Pancreas (tissue), 10 donors: Measurements from ENCODE around the gene VWA3A. TPM values are rescaled to one million over a fixed set of nuclear protein-coding genes. Genes with fewer than 3 reads are reported as not detected.
"Not testable (repeated sequence)": the region's sequence is repeated elsewhere in the genome, so short reads cannot be mapped to it uniquely, and the experiment has no call there.

Source experiments
- ATAC-seq, 4 donors: fragments of 200-7000 bp; cut with Tn5 transposase; one replicate each; pipeline versions ENCODE4 v1.8.0 to v1.9.1; 2020; ENCODE audit warnings: mild to moderate bottlenecking in 4 of 4, moderate library complexity in 4 of 4
- DNase-seq, 6 donors: peaks; one replicate each; pipeline ENCODE4 v3.0.0-alpha.2; 2020
- FAIRE-seq: peaks from 2 replicates; lab custom pipeline; 2012; peaks lifted over from hg19 to GRCh38; lab: Jason Lieb, UNC
- H3K27ac ChIP-seq, 4 donors: fragments of 200-600 bp; sonication (generic); 1 replicate in 3 of 4; 2 replicates in 1 of 4; pipeline versions ENCODE4 v1.5.0 to v1.8.0; 2020
- H3K27me3 ChIP-seq, 4 donors: fragments of 200-600 bp; one replicate each; pipeline ENCODE4 v1.8.0; 2021
- H3K36me3 ChIP-seq, 3 donors: fragments of 200-600 bp; sonication (generic) in 1 of 3; one replicate each; pipeline versions ENCODE4 v1.5.0 to v1.8.0; 2020 to 2021
- H3K4me1 ChIP-seq, 3 donors: fragments of 200-600 bp; one replicate each; pipeline ENCODE4 v1.8.0; 2021
- H3K4me3 ChIP-seq, 4 donors: fragments of 200-600 bp; sonication (generic) in 2 of 4; one replicate each; pipeline versions ENCODE4 v1.5.0 to v1.8.0; 2020 to 2021
- H3K9me3 ChIP-seq, 4 donors: fragments of 200-600 bp; one replicate each; pipeline ENCODE4 v1.8.0; 2021
- WGBS, 2 donors: extraction: QIAGEN DNeasy Blood & Tissue Kit; methylation state at CpG; one replicate each; pipeline ENCODE4 v1.1.7; 2013; 5-methylcytosine and 5-hydroxymethylcytosine counted together
- intact Hi-C, 3 donors: fragments of 100-400 bp; cut with DNase I; formaldehyde crosslinking; loops; one replicate each; pipeline versions ENCODE4 v1.11.1 to v1.14.2; 2022
- polyA plus RNA-seq, 2 donors: library from polyadenylated mRNA; stranded (reverse); fragments of 200-250 nt; gene quantifications; one replicate each; pipeline ENCODE4 v1.2.3, GENCODE V29; 2013
- total RNA-seq, 6 donors: library from RNA; stranded (reverse); fragmentation: NEBNext Ultra II Directional in 4 of 6; extraction: Animal tissue kit (Norgen Biotek cat#: 25700) in 4 of 6; gene quantifications; one replicate each; pipeline versions ENCODE4 v1.2.1 to v1.2.4, GENCODE V29; 2021 to 2023
- TF ChIP-seq, protein P1 (sequence below), 4 donors: fragments of 200-600 bp; sonication (generic) in 3 of 4; IDR thresholded peaks; one replicate each; pipeline versions ENCODE4 v1.5.0 to v1.8.0; 2021; ENCODE audit warnings: antibody characterized with exemption in 4 of 4
- donor health status: healthy with polysubstance abuse.
- donor health status: DM: no; HTN: no; CAD: no; lungs with moderate emphysema.
- donor health status: DM: no; HTN: no; CAD: no.
- donor health status: control.
- donor health status: control.
- donor health status: Bipolar disorder and iron deficiency.
- donor health status: DM: yes; HTN: yes; CAD: no.
- donor health status: DM: no; HTN: no; CAD: no.
- donor health status: DM: no; HTN: no; CAD: no.
- donor health status: DM: yes; HTN: yes; CAD: no.

Gene VWA3A
- total and polyA plus RNA-seq, 8 donors = 0.06 to 0.24 (median 0.09) TPM; not detected in 3

- Histone ChIP-seq H3K36me3 (no peaks in the 10 kb centered on the region), H3K9me3 (no peaks in the 10 kb centered on the region), H3K4me1 (no peaks in the 10 kb centered on the region), H3K27ac (no peak overlapping the region), H3K4me3 (no peak overlapping the region), H3K27me3 (peaks cover 0 to 4% (median 0%) of the 10 kb centered on the region in 4 donors)
- intact Hi-C loops = no loop called here
- TF ChIP-seq, protein P1, sequence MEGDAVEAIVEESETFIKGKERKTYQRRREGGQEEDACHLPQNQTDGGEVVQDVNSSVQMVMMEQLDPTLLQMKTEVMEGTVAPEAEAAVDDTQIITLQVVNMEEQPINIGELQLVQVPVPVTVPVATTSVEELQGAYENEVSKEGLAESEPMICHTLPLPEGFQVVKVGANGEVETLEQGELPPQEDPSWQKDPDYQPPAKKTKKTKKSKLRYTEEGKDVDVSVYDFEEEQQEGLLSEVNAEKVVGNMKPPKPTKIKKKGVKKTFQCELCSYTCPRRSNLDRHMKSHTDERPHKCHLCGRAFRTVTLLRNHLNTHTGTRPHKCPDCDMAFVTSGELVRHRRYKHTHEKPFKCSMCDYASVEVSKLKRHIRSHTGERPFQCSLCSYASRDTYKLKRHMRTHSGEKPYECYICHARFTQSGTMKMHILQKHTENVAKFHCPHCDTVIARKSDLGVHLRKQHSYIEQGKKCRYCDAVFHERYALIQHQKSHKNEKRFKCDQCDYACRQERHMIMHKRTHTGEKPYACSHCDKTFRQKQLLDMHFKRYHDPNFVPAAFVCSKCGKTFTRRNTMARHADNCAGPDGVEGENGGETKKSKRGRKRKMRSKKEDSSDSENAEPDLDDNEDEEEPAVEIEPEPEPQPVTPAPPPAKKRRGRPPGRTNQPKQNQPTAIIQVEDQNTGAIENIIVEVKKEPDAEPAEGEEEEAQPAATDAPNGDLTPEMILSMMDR (IDR thresholded peaks at IDR 0.05) = no peak
- 89 to 93% methylated on average over 12 to 16 of the region's 16 CpGs for WGBS, 2 donors
- FAIRE-seq (no peak), DNase-seq (peak in 1 of 6 donors; percentile 49), ATAC-seq (no peak)
Measured at GRCh38 chr16:22165508-22166285, 73.4 kb downstream of the VWA3A start.

DNA sequence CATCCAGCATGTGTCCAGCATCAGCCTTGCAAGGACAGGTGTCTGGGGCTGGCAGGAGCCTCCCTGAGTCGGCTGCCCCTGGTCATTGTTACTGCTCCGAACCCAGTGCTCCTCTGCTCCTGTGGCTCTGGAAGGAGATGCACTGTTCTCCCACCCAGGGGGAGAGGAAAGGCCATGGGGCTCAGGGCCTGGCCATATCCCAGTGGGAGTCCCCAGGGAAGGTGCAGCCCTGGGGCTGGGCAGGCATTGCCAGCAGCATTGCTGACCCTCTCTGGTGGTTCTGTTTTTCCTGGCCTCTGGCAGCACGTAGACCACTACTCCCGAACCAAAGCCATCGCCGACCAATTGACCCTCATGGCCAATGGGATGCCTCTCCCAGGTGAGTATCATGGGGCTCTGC, 79.6 kb downstream of the VWA3A start:
- ATAC-seq (no peak), DNase-seq (no peak), FAIRE-seq (no peak)
- H3K27ac ChIP-seq = no peak overlapping the region
- TF ChIP-seq, protein P1 (IDR thresholded peaks at IDR 0.05) = no peak
- intact Hi-C loops = no loop called here
- H3K36me3 ChIP-seq = no peaks in the 10 kb centered on the region
- no peaks in the 10 kb centered on the region for H3K9me3 ChIP-seq
- H3K4me1 ChIP-seq = no peaks in the 10 kb centered on the region
- WGBS, 2 donors = 78 to 87% methylated on average over 6 of the region's 6 CpGs
- no peaks in the 10 kb centered on the region for H3K27me3 ChIP-seq
- H3K4me3 ChIP-seq = no peak overlapping the region

DNA sequence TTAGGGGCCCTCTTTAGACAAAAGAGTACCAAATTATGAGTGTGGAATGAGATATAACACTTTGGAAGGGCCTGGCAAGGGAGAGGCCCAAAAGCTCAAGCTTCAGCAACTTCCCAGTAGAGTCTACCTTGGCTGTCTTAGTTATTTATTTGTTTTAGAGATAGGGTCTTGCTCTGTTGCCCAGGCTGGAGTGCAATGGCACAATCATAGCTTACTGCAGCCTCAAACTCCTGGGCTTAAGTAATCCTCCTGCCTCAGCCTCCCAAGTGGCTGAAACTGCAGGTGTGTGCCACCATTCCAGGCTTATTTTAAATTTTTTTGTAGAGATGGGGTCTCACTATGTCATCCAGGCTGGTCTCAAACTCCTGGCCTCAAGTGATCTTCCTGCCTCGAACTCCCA, 80.3 kb downstream of the VWA3A start:
- DNase-seq, H3K27me3 ChIP-seq, H3K9me3 ChIP-seq, H3K4me1 ChIP-seq, intact Hi-C loops, H3K4me3 ChIP-seq, H3K27ac ChIP-seq, ATAC-seq, FAIRE-seq, H3K36me3 ChIP-seq: not testable (repeated sequence)
- 91 to 96% methylated on average over 1 of the region's 1 CpG for WGBS, 2 donors

DNA sequence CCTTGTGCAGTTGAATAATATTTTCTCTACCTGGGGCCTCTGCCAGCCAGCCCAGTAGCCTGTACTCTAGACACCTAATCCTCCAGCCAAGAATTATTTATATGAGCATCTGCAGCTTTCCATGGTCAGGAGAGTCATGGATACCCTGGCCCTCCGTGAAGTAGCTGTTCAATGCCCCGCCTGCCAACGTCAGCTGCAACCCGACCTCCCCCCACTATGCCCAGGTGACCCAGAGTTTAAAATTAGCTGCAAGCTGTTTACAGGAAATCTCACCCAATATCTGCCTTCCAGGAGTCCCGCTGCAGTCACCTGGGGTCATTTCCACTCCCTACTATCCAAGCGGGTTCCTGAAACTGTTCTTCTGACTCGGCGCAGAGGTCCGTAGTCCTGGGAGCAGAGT, 82.3 kb downstream of the VWA3A start:
- Histone ChIP-seq H3K4me1 (no peaks in the 10 kb centered on the region), H3K4me3 (no peak overlapping the region), H3K27ac (no peak overlapping the region), H3K36me3 (no peaks in the 10 kb centered on the region), H3K9me3 (no peaks in the 10 kb centered on the region), H3K27me3 (no peaks in the 10 kb centered on the region)
- TF ChIP-seq, protein P1 (IDR thresholded peaks at IDR 0.05) = no peak
- DNase-seq (no peak), FAIRE-seq (no peak), ATAC-seq (no peak)
- WGBS, 2 donors = 50 to 62% methylated on average over 9 of the region's 9 CpGs
- intact Hi-C loops = no loop called here

GRCh38 chr16:22177968-22178930, 85.9 kb downstream of the VWA3A start:
- FAIRE-seq (no peak), ATAC-seq (no peak), DNase-seq (no peak)
- H3K27ac ChIP-seq = no peak overlapping the region
- H3K27me3 ChIP-seq = no peaks in the 10 kb centered on the region
- H3K4me3 ChIP-seq = no peak overlapping the region
- no peaks in the 10 kb centered on the region for H3K9me3 ChIP-seq
- no peaks in the 10 kb centered on the region for H3K36me3 ChIP-seq
- WGBS, 2 donors = 69 to 71% methylated on average over 18 of the region's 18 CpGs
- intact Hi-C loops = no loop called here
- no peaks in the 10 kb centered on the region for H3K4me1 ChIP-seq
- TF ChIP-seq, protein P1 (IDR thresholded peaks at IDR 0.05) = no peak
